HepG2 (cell line): ENCODE measurements around the gene ZFP36. TPM values are rescaled to one million over a fixed set of nuclear protein-coding genes. Genes with fewer than 3 reads are reported as not detected.

Experiments used
- ATAC-seq: fragments of 200-7000 bp; cut with Tn5 transposase; 3 replicates; pipeline ENCODE4 v1.9.1; 2020; ENCODE audit warnings: mild to moderate bottlenecking, moderate library complexity
- BruUV-seq: library from RNA; stranded (reverse); fragments of 400-500 nt; replicated peaks from 2 replicates; lab custom pipeline; 2021; lab: Mats Ljungman, UMichigan
- CTCF ChIA-PET: fragments of 300-600 bp; formaldehyde crosslinking; extraction: SDS; loops from one replicate; lab custom pipeline; 2021; ENCODE audit warnings: low total read pairs, inconsistent platforms, low intra/inter-chr PET ratio; lab: Yijun Ruan, JAX
- POLR2A ChIA-PET: fragments of 350-600 bp; sonication (Branson Sonifier 250); formaldehyde crosslinking; loops from one replicate; lab custom pipeline; 2020; ENCODE audit warnings: antibody characterized with exemption, inconsistent platforms; lab: Yijun Ruan, JAX
- DNase-seq: peaks from one replicate; pipeline ENCODE4 v3.0.0-alpha.2; 2015; ENCODE audit warnings: low spot score
- FAIRE-seq: peaks from 3 replicates; lab custom pipeline; 2011; peaks lifted over from hg19 to GRCh38; lab: Jason Lieb, UNC
- H2AFZ ChIP-seq: one replicate; pipeline ENCODE4 v1.6.1; 2011; ENCODE audit warnings: low read length, inconsistent platforms
- H3K27ac ChIP-seq: fragments of 300-600 bp; 3 replicates; pipeline ENCODE4 v1.8.0; 2011; ENCODE audit warnings: mixed run types, mild to moderate bottlenecking, mixed read lengths, low read length, inconsistent platforms; ENCODE audit not compliant: insufficient read depth; ENCODE audit errors: extremely low read length
- H3K27me3 ChIP-seq, 2 experiments: fragments of 200-600 bp in 1 of 2; 2 replicates in 1 of 2; 3 replicates in 1 of 2; pipeline versions ENCODE4 v1.6.0 to v1.8.0; 2011; ENCODE audit warnings: low read length in 2 of 2, mild to moderate bottlenecking in 2 of 2, moderate library complexity in 2 of 2, inconsistent platforms in 1 of 2; ENCODE audit not compliant: insufficient read depth in 2 of 2, control insufficient read depth in 1 of 2
- H3K36me3 ChIP-seq, 2 experiments: fragments of 200-600 bp in 1 of 2; replicated peaks in 1 of 2; 2 replicates in 1 of 2; 3 replicates in 1 of 2; pipeline versions ENCODE4 v1.5.1 to v1.8.0; 2011; ENCODE audit warnings: low read length in 2 of 2, inconsistent platforms in 1 of 2; ENCODE audit not compliant: insufficient read depth in 2 of 2, control insufficient read depth in 1 of 2
- H3K4me1 ChIP-seq: 2 replicates; pipeline ENCODE4 v1.5.1; 2012; ENCODE audit warnings: low read length, inconsistent platforms; ENCODE audit not compliant: insufficient read depth
- H3K4me2 ChIP-seq: 2 replicates; pipeline ENCODE4 v1.6.0; 2011; ENCODE audit warnings: low read depth, low read length, inconsistent platforms
- H3K4me3 ChIP-seq, 3 experiments: fragments of 200-600 bp in 1 of 3; sonication (generic), shearing (Covaris generic) in 1 of 3; replicated peaks in 1 of 3; 2 replicates each; pipeline ENCODE4 v1.5.1; 2011 to 2016; ENCODE audit warnings: low read length in 3 of 3, inconsistent platforms in 2 of 3, low read depth in 2 of 3, mild to moderate bottlenecking in 2 of 3, control low read depth in 1 of 3, mixed read lengths in 1 of 3; ENCODE audit not compliant: insufficient read depth in 1 of 3
- H3K79me2 ChIP-seq: one replicate; pipeline ENCODE4 v1.6.1; 2011; ENCODE audit warnings: low read length, inconsistent platforms; ENCODE audit not compliant: insufficient read depth
- H3K9ac ChIP-seq: 2 replicates; pipeline ENCODE4 v1.6.0; 2011; ENCODE audit warnings: mild to moderate bottlenecking, low read depth, low read length, inconsistent platforms; ENCODE audit not compliant: insufficient read depth
- H3K9me3 ChIP-seq: 2 replicates; pipeline ENCODE4 v1.5.1; 2012; ENCODE audit warnings: mild to moderate bottlenecking, low read length
- H4K20me1 ChIP-seq: 2 replicates; pipeline ENCODE4 v1.6.0; 2011; ENCODE audit warnings: inconsistent platforms, mild to moderate bottlenecking, low read length, moderate library complexity; ENCODE audit not compliant: insufficient read depth
- CEBPG ChIP-seq: IDR thresholded peaks from 2 replicates; pipeline ENCODE4 v1.6.1; 2016
- HNF4A ChIP-seq: sonication (generic); formaldehyde crosslinking; IDR thresholded peaks from 2 replicates; pipeline ENCODE4 v1.4.0; 2020; ENCODE audit warnings: missing genetic modification reagents
- HNF4G ChIP-seq, 2 experiments: sonication (generic) in 1 of 2; formaldehyde crosslinking in 1 of 2; IDR thresholded peaks; 2 replicates each; pipeline versions ENCODE4 v1.4.0 to v1.6.1; 2011 to 2020; ENCODE audit warnings: borderline replicate concordance in 2 of 2, low read depth in 2 of 2, mild to moderate bottlenecking in 2 of 2, low read length in 1 of 2, missing genetic modification reagents in 1 of 2, moderate library complexity in 1 of 2
- KDM5B ChIP-seq: sonication (generic); formaldehyde crosslinking; IDR thresholded peaks from 2 replicates; pipeline ENCODE4 v1.4.0; 2020; ENCODE audit warnings: missing genetic modification reagents, mild to moderate bottlenecking, borderline replicate concordance
- NBN ChIP-seq: fragments of 450-650 bp; conservative IDR thresholded peaks from 2 replicates; pipeline ENCODE4 v1.6.1; 2017
- NFE2L2 ChIP-seq: fragments of 150-350 bp; IDR thresholded peaks from 2 replicates; pipeline ENCODE4 v1.6.1; 2014; ENCODE audit warnings: low read length
- ONECUT2 ChIP-seq: sonication (generic); formaldehyde crosslinking; IDR thresholded peaks from 2 replicates; pipeline ENCODE4 v1.4.0; 2020; ENCODE audit warnings: missing genetic modification reagents
- ZMYM4 ChIP-seq: sonication (generic); formaldehyde crosslinking; IDR thresholded peaks from 2 replicates; pipeline ENCODE4 v1.8.1; 2023; ENCODE audit warnings: mild to moderate bottlenecking, missing genetic modification reagents
- ZNF274 ChIP-seq: sonication (generic); formaldehyde crosslinking; IDR thresholded peaks from 2 replicates; pipeline ENCODE4 v1.5.1; 2020; ENCODE audit warnings: mild to moderate bottlenecking, missing genetic modification reagents
- ZNF33B ChIP-seq: sonication (generic); formaldehyde crosslinking; IDR thresholded peaks from 2 replicates; pipeline ENCODE4 v1.5.1; 2020; ENCODE audit warnings: mild to moderate bottlenecking, missing genetic modification reagents
- ZNF343 ChIP-seq: sonication (generic); formaldehyde crosslinking; IDR thresholded peaks from 2 replicates; pipeline ENCODE4 v1.4.0; 2020; ENCODE audit warnings: mild to moderate bottlenecking, missing genetic modification reagents
- WGBS: methylation state at CpG from one replicate; pipeline ENCODE4 v1.1.6; 2017; ENCODE audit warnings: low lambda C conversion rate; 5-methylcytosine and 5-hydroxymethylcytosine counted together
- in situ Hi-C: cut with HindIII; loops from 2 replicates; pipeline ENCODE4 v1.10.0; 2017; ENCODE audit warnings: low pct_unique_long_range_greater_than_20kb; ENCODE audit not compliant: extremely low pct_ligation_motif_present
- intact Hi-C: fragments of 100-400 bp; cut with micrococcal nuclease; formaldehyde crosslinking; loops from one replicate; pipeline ENCODE4 v1.10.0; 2022; ENCODE audit not compliant: unreplicated experiment
- polyA plus RNA-seq, 8 experiments: library from polyadenylated mRNA; depleted of rRNA in 3 of 8; stranded (reverse) in 7 of 8; unstranded in 1 of 8; fragments of >200 nt; fragmentation: Illumina TruSeq in 4 of 8; extraction: Trizol in 4 of 8; gene quantifications; 2 replicates each; pipeline versions ENCODE4 v1.2.1 to v1.2.3, GENCODE V29; 2011 to 2016; ENCODE audit warnings: low read depth in 4 of 8, missing spikeins in 1 of 8, mixed read lengths in 1 of 8; ENCODE audit not compliant: insufficient read depth in 1 of 8
- total RNA-seq, 5 experiments: library from RNA; depleted of rRNA; stranded (reverse); fragments of >200 nt; fragmentation: Illumina TruSeq; extraction: Trizol; gene quantifications; 2 replicates each; pipeline ENCODE4 v1.2.3, GENCODE V29; 2016; ENCODE audit warnings: low read depth in 1 of 5
- TF ChIP-seq, protein P1 (sequence below): sonication (generic); formaldehyde crosslinking; IDR thresholded peaks from 2 replicates; pipeline ENCODE4 v1.4.0; 2020; ENCODE audit warnings: missing genetic modification reagents
- TF ChIP-seq, protein P2 (sequence below): sonication (generic); formaldehyde crosslinking; IDR thresholded peaks from 2 replicates; pipeline ENCODE4 v1.8.1; 2023; ENCODE audit warnings: missing genetic modification reagents, inconsistent platforms, borderline replicate concordance
- TF ChIP-seq, protein P3 (sequence below), 2 experiments: sonication (generic) in 1 of 2; formaldehyde crosslinking in 1 of 2; IDR thresholded peaks; 2 replicates each; pipeline versions ENCODE4 v1.4.0 to v1.6.1; 2016 to 2020; ENCODE audit warnings: borderline replicate concordance in 1 of 2, low read depth in 1 of 2, mild to moderate bottlenecking in 1 of 2, missing genetic modification reagents in 1 of 2

The ZFP36 gene
- total and polyA plus RNA-seq, 2 of the 13 experiments (the other 11 are each of a cell fraction or from before 2014, with no cell fraction given) = 1.4 to 1.7 TPM

DNA sequence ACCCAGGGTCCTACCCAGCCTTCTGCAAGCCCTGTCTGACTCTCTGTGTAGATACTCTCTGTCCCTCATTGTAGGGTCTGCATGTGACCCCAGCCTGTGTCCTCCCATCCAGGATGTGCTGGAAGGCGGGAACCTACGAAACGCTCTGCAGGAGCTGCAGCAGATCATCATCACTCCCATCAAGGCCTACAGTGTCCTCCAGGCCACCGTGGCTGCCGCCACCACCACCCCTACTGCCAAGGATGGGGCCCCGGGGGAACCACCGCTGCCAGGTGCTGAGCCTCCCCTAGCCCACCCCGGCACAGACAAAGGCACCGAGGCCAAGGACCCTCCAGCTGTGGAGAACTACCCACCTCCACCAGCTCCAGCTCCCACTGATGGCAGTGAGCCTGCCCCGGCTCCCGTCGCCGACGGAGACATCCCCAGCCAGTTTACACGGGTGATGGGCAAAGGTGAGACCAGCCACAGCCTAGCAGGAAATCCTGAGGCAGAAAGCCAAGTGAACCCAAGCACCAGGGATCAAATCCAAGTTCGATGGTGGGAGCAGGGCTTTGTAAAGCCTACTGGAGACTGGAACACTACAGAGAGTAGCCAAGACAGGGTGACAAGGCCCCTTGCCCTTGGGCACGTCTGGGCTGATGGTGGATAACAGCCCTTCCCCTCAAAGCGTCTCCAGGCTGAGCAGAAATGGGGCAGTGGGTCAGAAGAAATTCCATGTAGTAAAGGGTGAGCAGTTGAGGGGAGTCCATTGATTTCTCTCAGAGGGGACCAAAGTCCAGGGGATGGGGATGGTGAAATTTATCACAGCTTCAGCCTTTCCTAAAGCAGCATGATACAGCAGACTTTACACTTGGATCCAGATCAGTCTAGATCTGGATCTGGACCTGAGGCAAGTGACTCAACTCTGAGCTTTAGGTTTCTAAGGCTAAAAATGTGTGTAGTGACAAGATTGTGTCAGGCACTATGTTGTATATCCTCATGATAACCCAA lies 29.0 kb upstream of the ZFP36 start:
- Histone ChIP-seq H3K4me2 (0 out of 2 replicates have a peak overlapping the region, but pooled peaks have one; percentile 11), H3K4me3 (no peak overlapping the region), H3K27ac (peak overlapping the region; percentile 69), H3K79me2 (no peaks in the 10 kb centered on the region), H3K9me3 (no peaks in the 10 kb centered on the region), H3K9ac (no peak overlapping the region), H3K36me3 (peaks cover 49 to 90% of the 10 kb centered on the region in 2 experiments), H4K20me1 (no peaks in the 10 kb centered on the region), H2AFZ (no peak overlapping the region), H3K4me1 (peaks cover 19% of the 10 kb centered on the region), H3K27me3 (no peaks in the 10 kb centered on the region)
- 37% methylated on average over 4 of the region's 18 CpGs for WGBS
- ChIA-PET POLR2A (interaction anchor here (0.9 to 1.5 kb wide), 5 partner anchors 10 to 58 kb away, joined by 4 to 9 read pairs (median 5); partner anchors contain the start of genes MED29, PAF1, RPS16 and SAMD4B), CTCF (no interaction called here)
- intact Hi-C loops = no loop called here
- DNase-seq = peak; percentile 28
- in situ Hi-C loops = no loop called here
- ATAC-seq = peak; percentile 69
- BruUV-seq = no TSS peak
- FAIRE-seq = no peak
- TF ChIP-seq CEBPG (CRISPR knock-in tag) = no peak
- peak; percentile 70 for TF ChIP-seq ONECUT2 (CRISPR knock-in tag)
- peak; percentile 69 for TF ChIP-seq HNF4A (CRISPR knock-in tag)
- TF ChIP-seq, protein P1, sequence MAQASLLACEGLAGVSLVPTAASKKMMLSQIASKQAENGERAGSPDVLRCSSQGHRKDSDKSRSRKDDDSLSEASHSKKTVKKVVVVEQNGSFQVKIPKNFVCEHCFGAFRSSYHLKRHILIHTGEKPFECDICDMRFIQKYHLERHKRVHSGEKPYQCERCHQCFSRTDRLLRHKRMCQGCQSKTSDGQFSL (CRISPR knock-in tag) = no peak
- TF ChIP-seq KDM5B (CRISPR knock-in tag) = 0 out of 2 replicates have a peak, but pooled peaks have one; percentile 10
- peak; percentile 37; the same call in 1 of the 2 replicates for TF ChIP-seq NFE2L2
- no peak for TF ChIP-seq NBN
- TF ChIP-seq HNF4G (IDR thresholded peaks at IDR 0.05; ENCODE audit: borderline replicate concordance, low read depth, low read length) = peak; percentile 49
- no peak for TF ChIP-seq HNF4G (CRISPR knock-in tag; IDR thresholded peaks at IDR 0.05; ENCODE audit: borderline replicate concordance, low read depth)
- TF ChIP-seq ZNF343 = no peak
- TF ChIP-seq ZNF274 (CRISPR knock-in tag) = 0 out of 2 replicates have a peak, but pooled peaks have one; percentile 38
- TF ChIP-seq, protein P2, sequence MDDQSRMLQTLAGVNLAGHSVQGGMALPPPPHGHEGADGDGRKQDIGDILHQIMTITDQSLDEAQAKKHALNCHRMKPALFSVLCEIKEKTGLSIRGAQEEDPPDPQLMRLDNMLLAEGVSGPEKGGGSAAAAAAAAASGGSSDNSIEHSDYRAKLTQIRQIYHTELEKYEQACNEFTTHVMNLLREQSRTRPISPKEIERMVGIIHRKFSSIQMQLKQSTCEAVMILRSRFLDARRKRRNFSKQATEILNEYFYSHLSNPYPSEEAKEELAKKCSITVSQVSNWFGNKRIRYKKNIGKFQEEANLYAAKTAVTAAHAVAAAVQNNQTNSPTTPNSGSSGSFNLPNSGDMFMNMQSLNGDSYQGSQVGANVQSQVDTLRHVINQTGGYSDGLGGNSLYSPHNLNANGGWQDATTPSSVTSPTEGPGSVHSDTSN (CRISPR knock-in tag) = no peak
- TF ChIP-seq, protein P3, sequence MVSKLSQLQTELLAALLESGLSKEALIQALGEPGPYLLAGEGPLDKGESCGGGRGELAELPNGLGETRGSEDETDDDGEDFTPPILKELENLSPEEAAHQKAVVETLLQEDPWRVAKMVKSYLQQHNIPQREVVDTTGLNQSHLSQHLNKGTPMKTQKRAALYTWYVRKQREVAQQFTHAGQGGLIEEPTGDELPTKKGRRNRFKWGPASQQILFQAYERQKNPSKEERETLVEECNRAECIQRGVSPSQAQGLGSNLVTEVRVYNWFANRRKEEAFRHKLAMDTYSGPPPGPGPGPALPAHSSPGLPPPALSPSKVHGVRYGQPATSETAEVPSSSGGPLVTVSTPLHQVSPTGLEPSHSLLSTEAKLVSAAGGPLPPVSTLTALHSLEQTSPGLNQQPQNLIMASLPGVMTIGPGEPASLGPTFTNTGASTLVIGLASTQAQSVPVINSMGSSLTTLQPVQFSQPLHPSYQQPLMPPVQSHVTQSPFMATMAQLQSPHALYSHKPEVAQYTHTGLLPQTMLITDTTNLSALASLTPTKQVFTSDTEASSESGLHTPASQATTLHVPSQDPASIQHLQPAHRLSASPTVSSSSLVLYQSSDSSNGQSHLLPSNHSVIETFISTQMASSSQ (IDR thresholded peaks at IDR 0.05; ENCODE audit: low read depth) = no peak
- TF ChIP-seq, protein P3 (CRISPR knock-in tag; IDR thresholded peaks at IDR 0.05; ENCODE audit: borderline replicate concordance) = no peak
- 0 out of 2 replicates have a peak, but pooled peaks have one; percentile 45 for TF ChIP-seq ZNF33B (CRISPR knock-in tag)
- peak; percentile 12; the same call in 1 of the 2 replicates for TF ChIP-seq ZMYM4 (CRISPR knock-in tag)
